Lung (tissue), 12 donors: ENCODE data around the gene GPS1. TPM values are rescaled to one million over a fixed set of nuclear protein-coding genes. Genes with fewer than 3 reads are reported as not detected.

Experiments
- ATAC-seq: fragments of 200-7000 bp; cut with Tn5 transposase; one replicate; pipeline ENCODE4 v1.9.1; 2020; ENCODE audit warnings: moderate number of reproducible peaks; ENCODE audit not compliant: insufficient read depth, low FRiP score
- DNase-seq, 3 donors: peaks; one replicate each; pipeline ENCODE4 v3.0.0-alpha.2; 2013 to 2017
- H3K27ac ChIP-seq, 2 donors: one replicate each; pipeline ENCODE4 v1.5.1; 2013; ENCODE audit warnings: mild to moderate bottlenecking in 2 of 2, moderate library complexity in 2 of 2, control low read depth in 1 of 2, inconsistent platforms in 1 of 2, low read depth in 1 of 2, low read length in 1 of 2
- H3K27me3 ChIP-seq, 3 donors: one replicate each; pipeline ENCODE4 v1.5.1; 2013; ENCODE audit warnings: low read length in 2 of 3; ENCODE audit not compliant: control insufficient read depth in 3 of 3, insufficient read depth in 3 of 3
- H3K36me3 ChIP-seq, 4 donors: one replicate each; pipeline ENCODE4 v1.5.1; 2013; ENCODE audit warnings: low read length in 4 of 4, mild to moderate bottlenecking in 1 of 4, moderate library complexity in 1 of 4; ENCODE audit not compliant: control insufficient read depth in 4 of 4, insufficient read depth in 4 of 4
- H3K4me1 ChIP-seq, 5 donors: one replicate each; pipeline ENCODE4 v1.5.1; 2013; ENCODE audit warnings: low read length in 5 of 5, mild to moderate bottlenecking in 2 of 5, moderate library complexity in 1 of 5; ENCODE audit not compliant: control insufficient read depth in 5 of 5, insufficient read depth in 5 of 5
- H3K4me3 ChIP-seq: one replicate; pipeline ENCODE4 v1.5.1; 2013; ENCODE audit warnings: mild to moderate bottlenecking, control low read depth, moderate library complexity
- H3K9ac ChIP-seq, 2 donors: one replicate each; pipeline ENCODE4 v1.5.1; 2013; ENCODE audit warnings: low read length in 2 of 2, control low read depth in 1 of 2; ENCODE audit not compliant: insufficient read depth in 1 of 2
- H3K9me3 ChIP-seq, 4 donors: one replicate each; pipeline ENCODE4 v1.5.1; 2013; ENCODE audit warnings: low read length in 3 of 4, mild to moderate bottlenecking in 1 of 4, moderate library complexity in 1 of 4; ENCODE audit not compliant: control insufficient read depth in 4 of 4, insufficient read depth in 3 of 4
- WGBS, 2 donors: extraction: QIAGEN DNeasy Blood & Tissue Kit; methylation state at CpG; one replicate each; pipeline ENCODE4 v1.1.7; 2013; 5-methylcytosine and 5-hydroxymethylcytosine counted together
- polyA plus RNA-seq, 2 donors: library from polyadenylated mRNA; stranded (reverse); fragments of 200-250 nt; gene quantifications; one replicate each; pipeline ENCODE4 v1.2.1, GENCODE V29; 2013
- total RNA-seq, 2 donors: library from RNA; depleted of rRNA in 1 of 2; stranded (reverse); fragments of >200 nt in 1 of 2; gene quantifications; one replicate each; pipeline ENCODE4 v1.2.1, GENCODE V29; 2014 to 2021
- TF ChIP-seq, protein P1 (sequence below): IDR thresholded peaks from 2 replicates; pipeline ENCODE4 v1.5.1; 2012; ENCODE audit warnings: mild to moderate bottlenecking; ENCODE audit errors: control extremely low read depth, extremely low read depth
- donor health status: control.
- donor health status: control.
- donor health status: Bipolar disorder and iron deficiency.
- donor health status: healthy.
- donor health status: DM: yes; HTN: yes; CAD: no.

The GPS1 gene
- total and polyA plus RNA-seq, 4 donors, result 71.0 to 102 (median 89.4) TPM

DNA sequence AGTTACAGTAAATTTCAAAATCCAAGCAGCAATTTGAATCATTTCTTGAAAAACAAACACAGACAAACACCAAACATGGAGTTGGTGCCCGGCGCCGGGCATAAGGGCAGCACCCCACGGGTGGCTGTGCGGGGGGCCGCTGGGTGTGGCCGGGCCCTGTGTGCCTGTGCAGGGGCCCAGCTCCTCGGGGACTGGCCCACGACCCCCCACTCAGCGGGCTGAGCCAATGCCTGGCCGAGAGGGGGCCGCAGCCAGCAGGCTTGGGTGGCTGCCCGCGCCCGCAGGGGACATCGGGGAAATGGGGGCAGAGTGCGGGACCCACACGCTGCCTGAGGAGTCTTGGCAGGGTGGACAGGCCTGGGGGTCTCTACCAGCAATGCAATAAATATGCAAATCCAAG is 26.7 kb downstream of the GPS1 start:
- no peak for DNase-seq
- no peak for ATAC-seq
- Histone ChIP-seq H3K9ac (no peak overlapping the region), H3K27me3 (peaks cover 0 to 2% (median 0%) of the 10 kb centered on the region in 3 donors), H3K4me1 (no peaks in the 10 kb centered on the region), H3K27ac (no peak overlapping the region), H3K36me3 (peaks cover 2 to 55% (median 10%) of the 10 kb centered on the region in 4 donors), H3K4me3 (no peak overlapping the region), H3K9me3 (peaks cover 0 to 2% (median 0%) of the 10 kb centered on the region in 4 donors)
- TF ChIP-seq, protein P1, sequence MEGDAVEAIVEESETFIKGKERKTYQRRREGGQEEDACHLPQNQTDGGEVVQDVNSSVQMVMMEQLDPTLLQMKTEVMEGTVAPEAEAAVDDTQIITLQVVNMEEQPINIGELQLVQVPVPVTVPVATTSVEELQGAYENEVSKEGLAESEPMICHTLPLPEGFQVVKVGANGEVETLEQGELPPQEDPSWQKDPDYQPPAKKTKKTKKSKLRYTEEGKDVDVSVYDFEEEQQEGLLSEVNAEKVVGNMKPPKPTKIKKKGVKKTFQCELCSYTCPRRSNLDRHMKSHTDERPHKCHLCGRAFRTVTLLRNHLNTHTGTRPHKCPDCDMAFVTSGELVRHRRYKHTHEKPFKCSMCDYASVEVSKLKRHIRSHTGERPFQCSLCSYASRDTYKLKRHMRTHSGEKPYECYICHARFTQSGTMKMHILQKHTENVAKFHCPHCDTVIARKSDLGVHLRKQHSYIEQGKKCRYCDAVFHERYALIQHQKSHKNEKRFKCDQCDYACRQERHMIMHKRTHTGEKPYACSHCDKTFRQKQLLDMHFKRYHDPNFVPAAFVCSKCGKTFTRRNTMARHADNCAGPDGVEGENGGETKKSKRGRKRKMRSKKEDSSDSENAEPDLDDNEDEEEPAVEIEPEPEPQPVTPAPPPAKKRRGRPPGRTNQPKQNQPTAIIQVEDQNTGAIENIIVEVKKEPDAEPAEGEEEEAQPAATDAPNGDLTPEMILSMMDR, result no peak
- WGBS, 2 donors, result 98 to 99% methylated on average over 18 of the region's 18 CpGs

DNA sequence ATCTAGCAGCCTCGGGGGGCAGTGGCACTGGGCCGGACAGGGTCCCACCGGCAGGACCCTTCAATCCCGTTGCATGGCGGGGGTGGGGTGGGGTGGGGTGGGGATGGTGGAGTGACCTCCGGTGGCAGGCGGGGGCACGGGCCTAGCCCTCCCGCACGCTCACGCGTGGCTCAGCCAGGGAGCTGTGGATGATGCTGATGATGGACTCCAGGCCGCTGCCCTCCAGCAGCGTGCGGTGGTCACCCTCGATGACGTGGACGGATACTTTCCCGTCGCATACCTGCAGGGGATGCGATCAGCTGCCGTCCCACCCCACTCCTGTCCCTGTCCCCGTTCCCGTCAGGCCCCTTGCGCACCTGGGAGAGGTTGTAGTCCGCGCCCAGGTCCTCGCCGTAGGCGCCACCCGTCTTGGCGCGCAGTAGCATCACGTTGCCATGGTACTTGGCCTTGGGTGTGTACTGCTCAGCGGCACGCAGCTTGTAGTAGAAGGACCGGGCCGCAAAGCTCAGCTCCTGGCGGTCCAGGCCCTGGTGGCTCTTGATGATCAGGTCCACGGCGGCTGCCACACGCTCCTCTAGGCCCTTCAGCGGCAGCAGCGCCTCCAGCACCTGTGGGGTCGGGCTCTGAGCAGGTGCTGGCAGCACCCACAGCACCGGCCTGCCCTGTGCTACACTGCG is 27.4 kb downstream of the GPS1 start:
- peaks cover 4 to 62% (median 11%) of the 10 kb centered on the region in 4 donors for H3K36me3 ChIP-seq
- no peak overlapping the region for H3K9ac ChIP-seq
- no peak overlapping the region for H3K4me3 ChIP-seq
- TF ChIP-seq, protein P1, result no peak
- no peak overlapping the region for H3K27ac ChIP-seq
- H3K27me3 ChIP-seq, result no peaks in the 10 kb centered on the region
- DNase-seq, result no peak
- peaks cover 0 to 2% (median 0%) of the 10 kb centered on the region in 4 donors for H3K9me3 ChIP-seq
- H3K4me1 ChIP-seq, result no peaks in the 10 kb centered on the region
- 94 to 95% methylated on average over 46 to 47 of the region's 47 CpGs for WGBS, 2 donors
- ATAC-seq, result no peak

DNA sequence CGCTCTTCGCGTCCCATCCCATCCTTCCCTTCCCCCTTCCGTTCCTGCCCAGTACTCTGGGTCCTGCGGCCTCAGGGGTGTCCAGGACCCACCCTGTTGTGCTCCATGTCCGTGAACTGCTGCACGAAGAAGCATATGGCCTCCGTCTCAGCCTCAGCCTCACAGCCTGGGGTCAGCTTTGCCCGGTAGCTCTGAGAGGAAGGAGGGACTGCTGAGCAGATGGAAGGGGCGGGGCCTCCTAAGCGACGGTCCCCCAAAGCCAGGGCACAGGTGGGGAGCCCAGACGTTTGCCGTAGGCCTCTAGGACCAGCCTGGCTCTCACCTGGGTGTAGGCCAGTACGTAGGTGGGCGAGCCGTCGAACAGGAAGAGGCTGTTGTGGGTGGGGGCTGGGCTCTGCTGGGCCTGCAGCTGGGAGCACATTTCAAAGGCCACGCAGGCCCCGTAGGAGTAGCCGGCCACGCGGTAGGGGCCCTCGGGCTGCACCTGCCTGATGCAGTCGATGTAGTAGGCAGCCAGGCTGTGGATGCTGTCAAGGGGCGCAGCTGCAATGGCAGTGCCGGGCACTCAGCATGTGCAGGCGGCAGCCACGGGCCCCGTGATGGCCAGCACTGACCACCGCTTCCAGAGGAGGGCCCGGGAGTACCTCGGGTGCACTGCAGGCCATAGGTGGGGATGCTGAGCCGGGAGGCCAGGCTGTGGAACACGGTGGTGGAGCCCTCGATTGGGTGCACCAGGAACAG is 28.5 kb downstream of the GPS1 start:
- peaks cover 0 to 2% (median 0%) of the 10 kb centered on the region in 4 donors for H3K9me3 ChIP-seq
- no peak overlapping the region for H3K9ac ChIP-seq
- 93 to 95% methylated on average over 36 of the region's 36 CpGs for WGBS, 2 donors
- H3K36me3 ChIP-seq, result peaks cover 4 to 72% (median 11%) of the 10 kb centered on the region in 4 donors
- H3K27ac ChIP-seq, result no peak overlapping the region
- DNase-seq (no peak), ATAC-seq (no peak)
- TF ChIP-seq, protein P1, result no peak
- no peaks in the 10 kb centered on the region for H3K27me3 ChIP-seq
- H3K4me1 ChIP-seq, result no peaks in the 10 kb centered on the region
- no peak overlapping the region for H3K4me3 ChIP-seq
